H1 (cell line): Measurements from ENCODE around the gene LAX1. TPM values are rescaled to one million over a fixed set of nuclear protein-coding genes. Genes with fewer than 3 reads are reported as not detected.
"Not testable (repeated sequence)": the region's sequence is repeated elsewhere in the genome, so short reads cannot be mapped to it uniquely, and the experiment has no call there.

Experiments used
- CTCF ChIA-PET: fragments of 300-600 bp; sonication (Branson Sonifier 250); formaldehyde crosslinking; loops from one replicate; lab custom pipeline; 2021; ENCODE audit not compliant: partially characterized antibody; lab: Charles Lee
- POLR2A ChIA-PET: fragments of 300-600 bp; sonication (Branson Sonifier 250); formaldehyde crosslinking; loops from one replicate; lab custom pipeline; 2021; ENCODE audit warnings: inconsistent platforms; ENCODE audit not compliant: partially characterized antibody; lab: Charles Lee
- DNase-seq, 2 experiments: peaks; one replicate each; pipeline versions ENCODE4 v3.0.0 to v3.0.0-alpha.2; 2010 to 2022; ENCODE audit warnings: low spot score in 2 of 2, low read depth in 1 of 2, mixed read lengths in 1 of 2
- FAIRE-seq: peaks from 2 replicates; lab custom pipeline; 2011; peaks lifted over from hg19 to GRCh38; lab: Jason Lieb, UNC
- H2AFZ ChIP-seq: 2 replicates; pipeline ENCODE4 v1.8.1; 2012; ENCODE audit warnings: low read length, inconsistent platforms
- H2AK5ac ChIP-seq: 2 replicates; pipeline ENCODE4 v1.6.1; 2013; ENCODE audit warnings: low read depth, low read length
- H2BK120ac ChIP-seq: replicated peaks from 2 replicates; pipeline ENCODE3; 2013; ENCODE audit warnings: low read depth, low read length, inconsistent platforms
- H2BK12ac ChIP-seq: 2 replicates; pipeline ENCODE4 v1.6.1; 2013; ENCODE audit warnings: low read depth, low read length
- H2BK15ac ChIP-seq: 2 replicates; pipeline ENCODE4 v1.6.1; 2013; ENCODE audit warnings: low read length
- H2BK20ac ChIP-seq: 2 replicates; pipeline ENCODE4 v1.6.1; 2013; ENCODE audit warnings: low read length
- H2BK5ac ChIP-seq: 2 replicates; pipeline ENCODE4 v1.6.1; 2013; ENCODE audit warnings: low read depth, low read length
- H3K14ac ChIP-seq: 2 replicates; pipeline ENCODE4 v1.6.1; 2013; ENCODE audit warnings: inconsistent platforms; ENCODE audit not compliant: insufficient read length
- H3K18ac ChIP-seq: 2 replicates; pipeline ENCODE4 v1.6.1; 2013; ENCODE audit warnings: low read length; ENCODE audit errors: extremely low read depth
- H3K23ac ChIP-seq: 2 replicates; pipeline ENCODE4 v1.6.1; 2013; ENCODE audit warnings: inconsistent platforms; ENCODE audit not compliant: insufficient read length
- H3K23me2 ChIP-seq: 2 replicates; pipeline ENCODE4 v1.6.1; 2013; ENCODE audit warnings: low read depth, low read length
- H3K27ac ChIP-seq: 2 replicates; pipeline ENCODE4 v1.6.1; 2011; ENCODE audit warnings: low read depth, low read length, inconsistent platforms
- H3K27me3 ChIP-seq, 4 experiments: replicated peaks in 1 of 4; 1 replicate in 1 of 4; 2 replicates in 3 of 4; pipeline versions ENCODE4 v1.6.1 to v1.8.1; 2011 to 2013; ENCODE audit warnings: low read length in 3 of 4, mild to moderate bottlenecking in 3 of 4, inconsistent platforms in 2 of 4, mixed read lengths in 2 of 4, moderate library complexity in 1 of 4; ENCODE audit not compliant: control insufficient read depth in 3 of 4, insufficient read depth in 3 of 4; ENCODE audit errors: extremely low read depth in 1 of 4
- H3K36me3 ChIP-seq, 4 experiments: 2 replicates each; pipeline versions ENCODE4 v1.6.1 to v1.8.1; 2011 to 2013; ENCODE audit warnings: mild to moderate bottlenecking in 4 of 4, low read length in 3 of 4, moderate library complexity in 2 of 4, control low read depth in 1 of 4, inconsistent platforms in 1 of 4; ENCODE audit not compliant: insufficient read depth in 4 of 4, control insufficient read depth in 2 of 4
- H3K4ac ChIP-seq: replicated peaks from 2 replicates; pipeline ENCODE3; 2013; ENCODE audit warnings: low read length, low read depth, mixed read lengths, inconsistent platforms; ENCODE audit not compliant: insufficient read length
- H3K4me1 ChIP-seq, 4 experiments: replicated peaks in 1 of 4; 1 replicate in 1 of 4; 2 replicates in 3 of 4; pipeline versions ENCODE4 v1.6.1 to v1.8.1; 2011 to 2013; ENCODE audit warnings: low read length in 3 of 4, inconsistent platforms in 2 of 4, mixed read lengths in 1 of 4; ENCODE audit not compliant: insufficient read depth in 4 of 4, control insufficient read depth in 3 of 4
- H3K4me2 ChIP-seq, 2 experiments: 2 replicates each; pipeline versions ENCODE4 v1.6.1 to v1.8.1; 2011 to 2013; ENCODE audit warnings: low read depth in 2 of 2, low read length in 2 of 2, control low read depth in 1 of 2, inconsistent platforms in 1 of 2, mild to moderate bottlenecking in 1 of 2; ENCODE audit not compliant: insufficient read depth in 1 of 2
- H3K4me3 ChIP-seq, 4 experiments: fragments of 200-600, 300-600 bp in 1 of 4; sonication (generic), shearing (Covaris generic), sonication (Bioruptor Twin) in 1 of 4; 2 replicates each; pipeline versions ENCODE4 v1.5.1 to v1.8.1; 2011 to 2016; ENCODE audit warnings: low read length in 4 of 4, low read depth in 3 of 4, control low read depth in 2 of 4, inconsistent platforms in 2 of 4, mild to moderate bottlenecking in 2 of 4, mixed read lengths in 1 of 4, moderate library complexity in 1 of 4; ENCODE audit not compliant: insufficient read depth in 2 of 4; ENCODE audit errors: extremely low read depth in 1 of 4
- H3K56ac ChIP-seq: replicated peaks from 2 replicates; pipeline ENCODE3; 2013; ENCODE audit warnings: low read depth, mild to moderate bottlenecking, mixed read lengths, low read length, inconsistent platforms; ENCODE audit not compliant: insufficient read length
- H3K79me1 ChIP-seq: 2 replicates; pipeline ENCODE4 v1.6.1; 2013; ENCODE audit warnings: low read depth, low read length, control low read depth
- H3K79me2 ChIP-seq, 2 experiments: 2 replicates each; pipeline versions ENCODE4 v1.6.1 to v1.8.1; 2012 to 2013; ENCODE audit warnings: low read length in 2 of 2, mild to moderate bottlenecking in 2 of 2, inconsistent platforms in 1 of 2; ENCODE audit not compliant: insufficient read depth in 2 of 2, control insufficient read depth in 1 of 2
- H3K9ac ChIP-seq, 4 experiments: replicated peaks in 1 of 4; 1 replicate in 1 of 4; 2 replicates in 3 of 4; pipeline versions ENCODE4 v1.6.1 to v1.8.1; 2011 to 2013; ENCODE audit warnings: low read depth in 3 of 4, low read length in 3 of 4, control low read depth in 2 of 4, mild to moderate bottlenecking in 2 of 4, moderate library complexity in 2 of 4, inconsistent platforms in 1 of 4; ENCODE audit errors: extremely low read depth in 1 of 4
- H3K9me3 ChIP-seq, 2 experiments: 2 replicates each; pipeline versions ENCODE4 v1.6.1 to v1.8.1; 2012 to 2013; ENCODE audit warnings: mild to moderate bottlenecking in 2 of 2, moderate library complexity in 2 of 2, control low read depth in 1 of 2, inconsistent platforms in 1 of 2, low read depth in 1 of 2, low read length in 1 of 2, mixed read lengths in 1 of 2; ENCODE audit not compliant: insufficient read depth in 2 of 2
- H4K20me1 ChIP-seq, 2 experiments: replicated peaks in 1 of 2; 2 replicates each; pipeline versions ENCODE3 to v1.8.1; 2011 to 2013; ENCODE audit warnings: inconsistent platforms in 2 of 2, low read length in 2 of 2, mild to moderate bottlenecking in 1 of 2; ENCODE audit not compliant: insufficient read depth in 2 of 2, control insufficient read depth in 1 of 2
- H4K5ac ChIP-seq: 2 replicates; pipeline ENCODE4 v1.6.1; 2013; ENCODE audit warnings: low read length, low read depth, mixed read lengths, inconsistent platforms; ENCODE audit not compliant: insufficient read length
- H4K8ac ChIP-seq: 2 replicates; pipeline ENCODE4 v1.8.0; 2013; ENCODE audit warnings: mild to moderate bottlenecking, moderate library complexity, low read length, inconsistent platforms; ENCODE audit not compliant: insufficient read depth; ENCODE audit errors: extremely low read depth
- H4K91ac ChIP-seq: replicated peaks from 2 replicates; pipeline ENCODE3; 2013; ENCODE audit warnings: low read length, mixed read lengths, inconsistent platforms; ENCODE audit not compliant: insufficient read length
- WGBS, 2 experiments: shearing (Covaris generic) in 1 of 2; methylation state at CpG; one replicate each; pipeline versions ENCODE4 v1.1.6 to v1.1.7; 2013 to 2015; ENCODE audit warnings: low lambda C conversion rate in 2 of 2, mixed read lengths in 2 of 2, inconsistent platforms in 1 of 2, low coverage in 1 of 2, missing lambda C conversion rate in 1 of 2; ENCODE audit not compliant: insufficient replicate concordance in 2 of 2, insufficient coverage in 1 of 2, insufficient read length in 1 of 2; ENCODE audit errors: extremely low coverage in 1 of 2, missing lambda C conversion rate in 1 of 2; 5-methylcytosine and 5-hydroxymethylcytosine counted together
- polyA plus RNA-seq, 7 experiments: library from polyadenylated mRNA; depleted of rRNA in 3 of 7; stranded (reverse) in 5 of 7; unstranded in 2 of 7; fragments of >200 nt in 5 of 7; fragments of 200-250 nt in 2 of 7; gene quantifications; 1 replicate in 5 of 7; 2 replicates in 1 of 7; 4 replicates in 1 of 7; pipeline versions ENCODE4 v1.2.1 to v1.2.3, GENCODE V29; 2011 to 2013; ENCODE audit warnings: missing spikeins in 2 of 7, mixed read lengths in 2 of 7
- total RNA-seq: library from RNA; stranded (reverse); fragmentation: NEBNext Ultra II Directional; extraction: Animal tissue kit (Norgen Biotek cat#: 25700); gene quantifications from 2 replicates; pipeline ENCODE4 v1.2.1, GENCODE V29; 2021

The LAX1 gene
- total and polyA plus RNA-seq, 2 of the 8 experiments (the other 6 are each of a cell fraction or from before 2014, with no cell fraction given) = 0.11 TPM; not detected in 1

DNA sequence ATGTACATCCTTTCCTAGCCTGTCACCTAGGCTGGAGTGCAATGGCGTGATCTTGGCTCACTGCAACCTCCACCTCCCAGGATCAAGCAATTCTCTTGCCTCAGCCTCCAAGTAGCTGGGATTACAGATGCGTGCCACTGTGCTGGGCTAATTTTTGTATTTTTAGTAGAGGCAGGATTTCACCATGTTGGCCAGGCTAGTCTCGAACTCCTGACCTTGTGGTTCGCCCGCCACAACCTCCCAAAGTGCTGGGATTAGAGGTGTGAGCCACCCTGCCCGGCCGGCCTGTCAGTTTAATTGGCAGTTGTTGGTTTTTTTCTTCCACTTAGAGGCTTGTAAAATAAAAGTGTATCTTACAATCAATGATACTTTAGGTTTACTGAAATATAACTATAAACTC lies 28.6 kb downstream of the LAX1 start:
- ChIA-PET CTCF (interaction anchor here (1.3 kb wide), 1 partner anchor 60 kb away, joined by 3 read pairs; no protein-coding TSS in a partner anchor), POLR2A (interaction anchor here (1.1 to 1.5 kb wide), 3 partner anchors 9 to 285 kb away, joined by 3 to 4 read pairs (median 3); no protein-coding TSS in a partner anchor)
- H2BK15ac ChIP-seq, H3K18ac ChIP-seq, H2AFZ ChIP-seq, H3K9ac ChIP-seq, H3K27me3 ChIP-seq, H3K9me3 ChIP-seq, H2AK5ac ChIP-seq, H3K23me2 ChIP-seq, H3K23ac ChIP-seq, H3K4me2 ChIP-seq, H2BK120ac ChIP-seq, H2BK12ac ChIP-seq, H4K20me1 ChIP-seq, FAIRE-seq, H4K5ac ChIP-seq, DNase-seq, H3K14ac ChIP-seq, H3K4me3 ChIP-seq, H4K91ac ChIP-seq, H2BK5ac ChIP-seq, H3K79me1 ChIP-seq, H3K4ac ChIP-seq, H2BK20ac ChIP-seq, H3K27ac ChIP-seq, H3K56ac ChIP-seq, H4K8ac ChIP-seq: not testable (repeated sequence)
- Histone ChIP-seq H3K79me2 (peaks cover 19 to 24% of the 10 kb centered on the region in 2 experiments), H3K4me1 (peaks cover 2 to 13% (median 4%) of the 10 kb centered on the region in 4 experiments; a peak in 5 of 7 replicates), H3K36me3 (peaks cover 0 to 15% (median 9%) of the 10 kb centered on the region in 4 experiments; a peak in 4 of 8 replicates)
- WGBS, 2 experiments = 93% methylated on average over 7 of the region's 7 CpGs; no CpG with 5 or more reads in 1 of the 2 experiments
